Fibroblast of mammary gland (primary cell): Measurements from ENCODE around the gene SPRED3.
"Not testable (repeated sequence)": the region's sequence is repeated elsewhere in the genome, so short reads cannot be mapped to it uniquely, and the experiment has no call there.

Experiments used
- DNase-seq: peaks from one replicate; pipeline ENCODE4 v3.0.0-alpha.2; 2010; ENCODE audit warnings: low read depth
- H3K4me3 ChIP-seq: 2 replicates; pipeline ENCODE4 v1.5.1; 2011; ENCODE audit warnings: low read depth, mild to moderate bottlenecking, low read length, moderate library complexity; ENCODE audit not compliant: control insufficient read depth
- TF ChIP-seq, protein P1 (sequence below): conservative IDR thresholded peaks from 2 replicates; pipeline ENCODE4 v1.5.1; 2011; ENCODE audit warnings: low read depth, low read length, inconsistent platforms; ENCODE audit not compliant: control insufficient read depth, insufficient read depth

The SPRED3 gene

DNA sequence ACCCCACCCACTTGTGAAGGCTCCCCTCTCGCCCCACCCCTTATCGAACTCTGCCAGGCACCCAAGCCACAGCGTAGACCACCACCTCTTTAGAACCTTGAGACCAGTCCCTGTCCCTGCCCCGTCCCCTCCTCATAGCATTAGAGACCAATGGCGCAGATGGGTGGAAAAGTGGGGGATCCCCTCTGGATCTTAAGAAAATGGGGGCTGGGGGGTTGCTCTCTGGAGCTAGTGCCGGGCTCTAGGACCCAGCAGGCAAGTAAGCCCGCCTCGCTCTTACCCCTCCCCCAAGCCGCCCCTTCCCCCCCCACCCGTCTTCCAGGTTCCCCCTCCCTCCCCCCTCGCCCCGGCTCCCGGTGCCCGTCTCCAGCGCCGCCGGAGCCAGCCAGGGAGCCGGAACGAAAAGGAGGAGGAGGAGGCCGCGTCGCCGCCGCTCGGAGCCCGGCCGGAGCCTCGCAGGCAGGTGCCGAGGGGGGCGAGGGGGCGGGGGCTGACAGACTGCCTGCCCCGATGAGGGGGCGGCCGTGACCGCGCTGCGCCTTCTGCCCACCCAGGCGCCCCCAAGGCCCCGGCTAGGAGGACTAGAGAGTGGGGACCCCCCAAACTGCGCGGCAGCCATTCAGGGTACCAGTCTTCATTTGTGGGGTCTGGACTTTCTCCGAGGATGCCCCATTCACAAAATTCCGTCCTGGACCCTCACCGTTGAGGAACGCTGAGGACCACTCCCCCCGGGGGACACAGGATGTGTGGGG lies at the start of gene SPRED3:
Gene SPRED3 (plus strand): TSS at position 349 of the 752 bp plus-strand sequence. CDS start 1,606 bp downstream, outside the sequence.
- DNase-seq = no peak
- TF ChIP-seq, protein P1, sequence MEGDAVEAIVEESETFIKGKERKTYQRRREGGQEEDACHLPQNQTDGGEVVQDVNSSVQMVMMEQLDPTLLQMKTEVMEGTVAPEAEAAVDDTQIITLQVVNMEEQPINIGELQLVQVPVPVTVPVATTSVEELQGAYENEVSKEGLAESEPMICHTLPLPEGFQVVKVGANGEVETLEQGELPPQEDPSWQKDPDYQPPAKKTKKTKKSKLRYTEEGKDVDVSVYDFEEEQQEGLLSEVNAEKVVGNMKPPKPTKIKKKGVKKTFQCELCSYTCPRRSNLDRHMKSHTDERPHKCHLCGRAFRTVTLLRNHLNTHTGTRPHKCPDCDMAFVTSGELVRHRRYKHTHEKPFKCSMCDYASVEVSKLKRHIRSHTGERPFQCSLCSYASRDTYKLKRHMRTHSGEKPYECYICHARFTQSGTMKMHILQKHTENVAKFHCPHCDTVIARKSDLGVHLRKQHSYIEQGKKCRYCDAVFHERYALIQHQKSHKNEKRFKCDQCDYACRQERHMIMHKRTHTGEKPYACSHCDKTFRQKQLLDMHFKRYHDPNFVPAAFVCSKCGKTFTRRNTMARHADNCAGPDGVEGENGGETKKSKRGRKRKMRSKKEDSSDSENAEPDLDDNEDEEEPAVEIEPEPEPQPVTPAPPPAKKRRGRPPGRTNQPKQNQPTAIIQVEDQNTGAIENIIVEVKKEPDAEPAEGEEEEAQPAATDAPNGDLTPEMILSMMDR = no peak
- peak within 1 kb of the TSS; percentile 85 for H3K4me3 ChIP-seq

GRCh38 chr19:38339011-38339410 lies 49.5 kb upstream of the SPRED3 start:
- H3K4me3 ChIP-seq, DNase-seq: not testable (repeated sequence)

GRCh38 chr19:38340927-38341326 lies 47.6 kb upstream of the SPRED3 start:
- DNase-seq = no peak
- no peak overlapping the region for H3K4me3 ChIP-seq
- TF ChIP-seq, protein P1 = no peak

DNA sequence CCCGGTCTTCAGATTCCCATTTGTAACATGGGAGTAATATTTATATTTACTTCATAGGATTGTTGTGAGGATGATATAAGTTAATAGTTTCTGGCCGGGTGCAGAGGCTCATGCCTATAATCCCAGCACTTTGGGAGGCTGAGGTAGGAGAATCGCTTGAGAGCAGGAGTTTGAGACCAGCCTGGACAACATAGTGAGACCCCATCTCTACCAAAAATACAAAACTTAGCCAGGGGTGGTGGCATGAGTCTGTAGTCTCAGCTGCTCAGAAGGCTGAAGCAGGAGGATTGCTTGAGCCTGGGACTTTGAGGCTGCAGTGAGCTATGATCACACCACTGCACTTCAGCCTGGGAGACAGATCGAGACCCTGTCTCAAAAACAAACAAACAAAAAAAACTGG lies 41.7 kb upstream of the SPRED3 start:
- TF ChIP-seq, protein P1 = no peak
- DNase-seq = no peak
- H3K4me3 ChIP-seq = no peak overlapping the region

- H3K4me3 ChIP-seq = no peak overlapping the region
- no peak for DNase-seq
- TF ChIP-seq, protein P1 = no peak
These were observed 37.6 kb upstream of the SPRED3 start for GRCh38 chr19:38350883-38351282.

DNA sequence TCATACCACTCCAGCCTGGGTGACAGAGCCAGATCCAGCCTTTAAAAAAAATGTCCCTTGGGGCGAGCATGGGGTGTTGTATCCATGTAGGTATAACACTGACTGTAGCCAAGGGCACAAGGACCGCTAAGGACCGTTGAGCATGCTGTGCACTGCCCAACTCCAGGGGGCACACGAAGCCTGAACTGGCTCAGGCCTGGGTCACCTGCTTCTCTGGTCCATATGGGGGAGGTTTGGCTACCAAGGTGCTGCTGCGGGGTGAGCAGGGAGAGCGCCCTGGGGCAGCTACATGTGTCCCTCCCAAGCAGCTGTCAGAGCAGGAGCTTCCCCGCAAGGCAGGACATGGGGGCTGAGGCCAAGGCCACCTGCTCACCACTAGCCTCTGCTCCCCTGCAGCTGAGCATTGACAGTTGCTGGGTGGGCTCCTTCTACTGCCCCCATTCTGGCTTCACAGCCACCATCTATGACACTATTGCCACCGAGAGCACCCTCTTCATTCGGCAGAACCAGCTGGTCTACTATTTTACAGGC lies 36.6 kb upstream of the SPRED3 start:
- no peak overlapping the region for H3K4me3 ChIP-seq
- no peak for DNase-seq
- TF ChIP-seq, protein P1 = no peak

DNA sequence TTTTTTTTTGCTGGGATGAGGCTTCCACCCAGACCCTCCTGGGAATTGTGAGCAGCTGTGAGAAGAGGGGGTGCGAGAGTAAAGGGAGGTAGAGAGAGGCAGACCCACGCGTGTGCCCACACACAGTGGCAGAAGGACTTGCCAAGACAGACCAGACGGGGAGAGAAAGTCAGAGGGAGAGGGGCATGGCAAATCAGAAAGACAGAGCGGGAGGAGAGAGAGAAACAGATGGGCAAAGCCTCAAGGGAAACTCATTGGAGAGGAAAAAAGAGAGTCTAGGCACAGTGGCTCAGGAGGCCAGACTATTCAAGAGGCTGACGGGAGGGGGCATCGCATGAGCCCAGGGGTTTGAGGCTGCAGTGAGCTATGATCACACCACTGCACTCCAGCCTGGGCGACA lies 35.9 kb upstream of the SPRED3 start:
- DNase-seq = no peak
- no peak overlapping the region for H3K4me3 ChIP-seq
- TF ChIP-seq, protein P1 = no peak
